NCI-H2029 treated with DMSO at 0.1 percent for 48 hours (cell line): ENCODE results near the gene THSD7B.
"Not testable (repeated sequence)": the region's sequence is repeated elsewhere in the genome, so short reads cannot be mapped to it uniquely, and the experiment has no call there.

ENCODE experiments used
- DNase-seq: peaks from one replicate; lab custom pipeline; 2025; lab: John Stamatoyannopoulos, UW

The THSD7B gene

GRCh38 chr2:136932700-136933099, 167.4 kb downstream of the THSD7B start:
- DNase-seq: no peak

- DNase-seq: no peak
These were observed 169.8 kb downstream of the THSD7B start for GRCh38 chr2:136935119-136935518.

GRCh38 chr2:136956050-136956449, 190.7 kb downstream of the THSD7B start:
- DNase-seq: no peak

- no peak for DNase-seq
These were observed 191.7 kb downstream of the THSD7B start for GRCh38 chr2:136957044-136957443.

- no peak for DNase-seq
These were observed 196.9 kb downstream of the THSD7B start for GRCh38 chr2:136962105-136962725.

GRCh38 chr2:136966485-136966884, 201.1 kb downstream of the THSD7B start:
- DNase-seq: no peak

GRCh38 chr2:136980303-136980702, 215.0 kb downstream of the THSD7B start:
- no peak for DNase-seq

GRCh38 chr2:136981689-136982088, 216.3 kb downstream of the THSD7B start:
- DNase-seq: not testable (repeated sequence)

- DNase-seq: no peak
These were observed 219.7 kb downstream of the THSD7B start for GRCh38 chr2:136985044-136985443.

GRCh38 chr2:136986605-136987221, 221.4 kb downstream of the THSD7B start:
- no peak for DNase-seq

- no peak for DNase-seq
These were observed 225.0 kb downstream of the THSD7B start for GRCh38 chr2:136990316-136990715.

GRCh38 chr2:136994793-136995192, 229.4 kb downstream of the THSD7B start:
- no peak for DNase-seq

GRCh38 chr2:136997557-136997956, 232.2 kb downstream of the THSD7B start:
- no peak for DNase-seq

- DNase-seq: no peak
These were observed 235.5 kb downstream of the THSD7B start for GRCh38 chr2:137000811-137001210.

- DNase-seq: no peak
These were observed 237.6 kb downstream of the THSD7B start for GRCh38 chr2:137002896-137003295.

- DNase-seq: no peak
These were observed 239.9 kb downstream of the THSD7B start for GRCh38 chr2:137005210-137005609.

- DNase-seq: no peak
These were observed 242.6 kb downstream of the THSD7B start for GRCh38 chr2:137007938-137008337.

GRCh38 chr2:137009953-137010352, 244.6 kb downstream of the THSD7B start:
- no peak for DNase-seq

- no peak for DNase-seq
These were observed 255.3 kb downstream of the THSD7B start for GRCh38 chr2:137020452-137021196.

- DNase-seq: no peak
These were observed 256.4 kb downstream of the THSD7B start for GRCh38 chr2:137021763-137022162.

GRCh38 chr2:137023205-137023604, 257.9 kb downstream of the THSD7B start:
- DNase-seq: no peak

GRCh38 chr2:137031731-137032130, 266.4 kb downstream of the THSD7B start:
- DNase-seq: no peak

GRCh38 chr2:137036619-137037018, 271.3 kb downstream of the THSD7B start:
- DNase-seq: no peak
